ENCODE measurements around the gene TMEM131. TPM values are rescaled to one million over a fixed set of nuclear protein-coding genes. Genes with fewer than 3 reads are reported as not detected.

The TMEM131 gene
- total RNA-seq, 2 experiments from 2014 or later: 31.3 to 31.9 TPM

DNA sequence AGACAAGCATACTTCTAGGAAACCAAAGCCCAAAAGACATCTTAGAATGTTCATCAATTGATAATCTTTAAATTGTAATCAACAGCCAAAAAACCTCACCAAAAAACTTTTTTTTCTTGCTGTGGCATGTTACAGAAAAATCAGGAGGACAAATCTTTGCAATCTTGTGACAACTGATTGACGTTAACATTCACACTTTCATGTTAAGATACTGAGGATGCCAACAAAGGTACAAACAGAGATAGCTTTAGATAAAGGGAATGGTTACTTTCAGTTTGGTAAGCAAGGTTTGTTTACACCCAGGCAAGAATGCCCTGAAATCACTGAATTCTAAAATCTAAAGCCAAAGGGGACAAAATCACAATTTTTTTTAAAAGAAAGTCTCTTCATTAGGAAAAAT lies 190.0 kb downstream of the TMEM131 start:
- no peak for DNase-seq
- no peak overlapping the region for H3K27ac Mint-ChIP-seq
- CTCF ChIA-PET: interaction anchor here (1.2 to 2.5 kb wide), 9 partner anchors 33 to 579 kb away, joined by 3 to 23 read pairs (median 4); no protein-coding TSS in a partner anchor
- POLR2A ChIA-PET: no interaction called here
- H3K27me3 Mint-ChIP-seq: no peaks in the 10 kb centered on the region
- H3K36me3 Mint-ChIP-seq (ENCODE audit: low read depth): peaks cover 7% of the 10 kb centered on the region
- H3K9me3 Mint-ChIP-seq: no peaks in the 10 kb centered on the region
- no peak overlapping the region for H3K4me3 Mint-ChIP-seq
- peaks cover 3% of the 10 kb centered on the region for H3K4me1 Mint-ChIP-seq

DNA sequence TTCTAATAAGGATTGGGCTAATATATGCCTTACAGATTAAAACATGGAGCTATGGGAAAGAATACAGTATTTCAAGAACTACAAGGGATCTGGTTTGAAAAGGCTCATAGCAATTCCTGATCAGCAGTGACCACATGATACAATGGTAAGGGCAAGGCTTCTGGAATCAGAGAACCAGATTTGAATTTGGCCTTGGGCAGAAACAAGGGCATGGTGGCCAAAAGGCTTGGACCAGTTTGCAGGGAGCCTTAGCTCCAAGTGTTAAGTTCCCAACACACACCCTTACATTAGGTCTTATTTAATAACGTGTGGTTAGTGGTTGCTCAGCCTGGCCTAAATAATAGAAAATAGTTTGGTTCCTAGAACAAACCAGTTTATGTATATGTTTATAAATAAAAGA lies 194.7 kb downstream of the TMEM131 start:
- DNase-seq: no peak
- no peaks in the 10 kb centered on the region for H3K27me3 Mint-ChIP-seq
- peaks cover 2% of the 10 kb centered on the region for H3K4me1 Mint-ChIP-seq
- POLR2A ChIA-PET: no interaction called here
- no peaks in the 10 kb centered on the region for H3K9me3 Mint-ChIP-seq
- CTCF ChIA-PET: interaction anchor here (0.5 kb wide), 1 partner anchor 91 kb away, joined by 3 read pairs; no protein-coding TSS in a partner anchor
- H3K36me3 Mint-ChIP-seq (ENCODE audit: low read depth): peaks cover 11% of the 10 kb centered on the region
- H3K4me3 Mint-ChIP-seq: no peak overlapping the region
- H3K27ac Mint-ChIP-seq: no peak overlapping the region

DNA sequence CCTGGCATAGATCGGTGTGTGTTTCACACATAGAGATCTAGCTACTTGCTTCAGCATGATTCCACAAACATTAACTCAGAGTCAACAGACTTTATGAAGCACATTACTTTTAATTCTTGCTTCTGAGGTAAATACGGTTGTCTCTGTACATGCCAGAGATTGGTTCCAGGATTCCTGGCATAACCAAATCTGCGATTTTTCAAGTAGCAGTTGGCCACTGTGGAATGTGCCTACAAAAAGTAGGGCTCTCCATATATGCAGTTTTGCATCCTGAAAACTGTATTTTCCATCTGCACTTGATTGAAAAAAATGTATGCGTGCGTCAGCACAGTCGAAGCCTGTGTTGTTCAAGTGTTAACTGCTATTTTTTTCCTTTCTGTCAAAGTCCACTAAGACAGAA lies 197.3 kb downstream of the TMEM131 start:
- DNase-seq: no peak
- no peak overlapping the region for H3K4me3 Mint-ChIP-seq
- H3K27ac Mint-ChIP-seq: no peak overlapping the region
- no peaks in the 10 kb centered on the region for H3K4me1 Mint-ChIP-seq
- POLR2A ChIA-PET: no interaction called here
- peaks cover 7% of the 10 kb centered on the region for H3K36me3 Mint-ChIP-seq (ENCODE audit: low read depth)
- CTCF ChIA-PET: no interaction called here
- H3K9me3 Mint-ChIP-seq: no peaks in the 10 kb centered on the region
- no peaks in the 10 kb centered on the region for H3K27me3 Mint-ChIP-seq

DNA sequence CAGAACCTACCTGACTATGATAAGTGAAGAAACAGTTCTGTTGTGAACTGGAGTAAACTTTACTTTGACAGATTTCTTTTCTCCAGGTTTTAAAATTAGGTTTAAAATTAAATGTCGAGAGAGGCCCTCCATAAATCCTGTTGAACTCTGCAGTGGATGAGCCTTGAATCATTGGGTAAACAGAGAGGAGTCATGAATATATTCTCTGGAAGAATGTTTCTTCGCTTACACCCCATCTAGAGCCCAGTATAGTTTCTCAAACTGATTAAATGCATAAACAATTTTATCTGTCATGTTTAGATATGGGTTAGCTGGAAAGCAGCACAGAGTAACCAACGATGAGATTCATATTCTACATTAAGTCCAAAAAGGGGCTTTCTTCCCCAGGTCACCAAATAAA lies 198.4 kb downstream of the TMEM131 start:
- Mint-ChIP-seq H3K27ac (no peak overlapping the region), H3K9me3 (no peaks in the 10 kb centered on the region), H3K4me1 (no peaks in the 10 kb centered on the region), H3K36me3 (ENCODE audit: low read depth) (peaks cover 18% of the 10 kb centered on the region), H3K4me3 (no peak overlapping the region), H3K27me3 (no peaks in the 10 kb centered on the region)
- no peak for DNase-seq
- CTCF ChIA-PET: no interaction called here
- POLR2A ChIA-PET: no interaction called here

DNA sequence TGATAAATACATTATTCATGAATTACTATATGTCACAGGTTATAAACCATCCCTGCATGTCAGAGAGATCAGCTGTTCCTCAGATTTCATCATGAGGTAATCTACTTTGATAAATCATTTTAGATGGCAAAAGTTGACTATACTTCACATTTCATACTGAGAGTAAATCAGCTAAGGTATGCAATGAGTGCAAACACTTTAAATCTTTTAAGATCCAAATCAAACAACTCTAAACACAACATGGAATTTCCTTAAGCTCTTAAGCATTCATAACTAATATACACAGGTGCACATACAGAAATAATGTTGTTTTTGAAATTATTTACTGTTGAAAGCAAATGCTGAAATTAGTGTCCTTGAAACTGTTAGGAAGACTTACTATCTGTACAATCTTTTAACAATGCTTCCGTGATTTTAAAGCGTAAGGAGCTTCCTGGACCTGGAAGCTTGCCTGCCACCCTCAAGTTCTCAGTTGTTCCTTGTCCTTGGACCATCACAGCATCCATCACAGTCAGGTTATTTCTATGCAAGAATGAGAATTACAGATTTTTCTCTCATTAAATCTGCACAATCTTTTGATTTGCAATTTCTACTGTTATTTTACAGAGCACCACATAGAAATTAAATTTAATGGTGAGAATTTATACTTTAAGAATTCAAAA lies 199.2 kb downstream of the TMEM131 start:
- Mint-ChIP-seq H3K27me3 (no peaks in the 10 kb centered on the region), H3K27ac (no peak overlapping the region), H3K4me3 (no peak overlapping the region), H3K36me3 (ENCODE audit: low read depth) (peaks cover 20% of the 10 kb centered on the region), H3K9me3 (no peaks in the 10 kb centered on the region), H3K4me1 (no peaks in the 10 kb centered on the region)
- ChIA-PET POLR2A (no interaction called here), CTCF (no interaction called here)
- no peak for DNase-seq

DNA sequence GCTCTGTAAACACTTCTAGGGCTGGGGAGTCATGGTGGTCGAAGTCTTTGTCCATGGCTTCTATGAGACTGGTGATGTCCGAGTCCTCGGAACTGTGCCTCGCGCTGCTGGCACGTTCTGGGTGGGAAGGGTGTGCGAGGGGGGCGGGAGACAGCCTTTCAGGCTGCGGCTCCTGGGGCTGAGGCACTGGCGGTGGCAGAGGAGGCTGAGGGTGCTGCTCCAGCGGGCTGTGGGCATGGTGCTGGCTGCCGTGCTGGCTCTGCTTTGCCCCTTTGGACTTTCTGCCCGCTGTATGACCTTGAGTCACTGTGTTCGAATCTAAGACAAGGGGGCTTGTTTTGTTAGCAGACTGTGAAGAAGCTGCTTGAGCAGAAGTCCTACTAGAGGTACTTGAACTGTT lies 203.3 kb downstream of the TMEM131 start:
- Mint-ChIP-seq H3K4me3 (no peak overlapping the region), H3K27ac (no peak overlapping the region), H3K4me1 (no peaks in the 10 kb centered on the region), H3K27me3 (no peaks in the 10 kb centered on the region), H3K9me3 (no peaks in the 10 kb centered on the region), H3K36me3 (ENCODE audit: low read depth) (peaks cover 18% of the 10 kb centered on the region)
- ChIA-PET POLR2A (no interaction called here), CTCF (no interaction called here)
- no peak for DNase-seq

DNA sequence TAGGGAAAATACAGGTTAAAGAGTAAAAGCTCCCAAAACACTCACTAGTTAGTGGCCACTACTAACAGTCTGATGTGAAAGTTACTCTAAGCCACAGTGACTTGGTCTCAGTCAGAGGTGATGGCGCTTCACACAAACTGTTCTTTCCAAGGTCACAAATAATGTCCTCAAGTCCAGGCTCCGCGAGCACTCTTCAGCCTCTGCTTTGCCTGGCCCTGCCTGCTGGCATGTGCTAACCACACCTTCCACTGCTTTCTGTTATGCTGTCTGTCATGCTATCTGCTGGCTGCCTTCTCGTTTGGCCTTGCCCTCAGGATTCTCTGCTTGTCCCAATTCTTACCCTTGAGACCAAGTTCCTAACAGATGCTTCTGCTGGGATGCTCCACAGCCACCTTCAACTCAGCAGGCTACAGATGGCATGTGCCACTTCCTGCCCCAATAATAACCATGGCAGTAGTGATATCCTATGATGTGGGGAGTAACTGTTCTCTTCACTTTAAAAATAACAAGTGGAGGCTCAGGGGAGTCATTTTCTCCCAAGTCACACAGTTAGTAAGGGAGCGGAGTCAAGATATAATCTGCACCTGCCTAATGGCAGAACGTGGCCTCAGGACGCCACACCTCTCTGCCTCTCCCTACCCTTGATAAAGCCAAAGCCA lies 206.6 kb downstream of the TMEM131 start:
- Mint-ChIP-seq H3K27me3 (no peaks in the 10 kb centered on the region), H3K4me3 (no peak overlapping the region), H3K36me3 (ENCODE audit: low read depth) (peaks cover 18% of the 10 kb centered on the region), H3K9me3 (no peaks in the 10 kb centered on the region), H3K4me1 (no peaks in the 10 kb centered on the region), H3K27ac (no peak overlapping the region)
- POLR2A ChIA-PET: no interaction called here
- no peak for DNase-seq
- CTCF ChIA-PET: interaction anchor here (1.4 kb wide), 1 partner anchor 18 kb away, joined by 3 read pairs; no protein-coding TSS in a partner anchor

DNA sequence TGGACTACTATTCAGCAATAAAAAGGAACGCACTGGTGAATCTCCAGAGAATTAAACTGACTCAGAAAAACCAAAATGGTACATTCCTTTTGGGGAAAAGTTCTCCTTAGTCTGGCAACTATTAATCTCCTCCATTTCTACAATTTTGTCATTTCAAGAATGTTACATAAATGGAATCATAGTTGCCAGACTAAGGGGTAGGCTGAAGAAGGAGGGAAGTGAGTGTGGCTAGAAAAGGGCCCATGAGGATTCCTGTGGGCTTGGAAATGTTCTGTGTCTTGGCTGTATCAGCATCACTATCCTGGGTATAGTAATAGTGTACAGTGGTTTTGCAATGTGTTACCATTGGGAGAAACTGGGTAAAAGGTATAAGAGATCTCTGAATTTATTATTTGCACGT lies 209.9 kb downstream of the TMEM131 start:
- no peaks in the 10 kb centered on the region for H3K9me3 Mint-ChIP-seq
- CTCF ChIA-PET: no interaction called here
- POLR2A ChIA-PET: no interaction called here
- no peak overlapping the region for H3K27ac Mint-ChIP-seq
- no peaks in the 10 kb centered on the region for H3K4me1 Mint-ChIP-seq
- H3K36me3 Mint-ChIP-seq (ENCODE audit: low read depth): peaks cover 2% of the 10 kb centered on the region
- DNase-seq: no peak
- no peak overlapping the region for H3K4me3 Mint-ChIP-seq
- no peaks in the 10 kb centered on the region for H3K27me3 Mint-ChIP-seq

DNA sequence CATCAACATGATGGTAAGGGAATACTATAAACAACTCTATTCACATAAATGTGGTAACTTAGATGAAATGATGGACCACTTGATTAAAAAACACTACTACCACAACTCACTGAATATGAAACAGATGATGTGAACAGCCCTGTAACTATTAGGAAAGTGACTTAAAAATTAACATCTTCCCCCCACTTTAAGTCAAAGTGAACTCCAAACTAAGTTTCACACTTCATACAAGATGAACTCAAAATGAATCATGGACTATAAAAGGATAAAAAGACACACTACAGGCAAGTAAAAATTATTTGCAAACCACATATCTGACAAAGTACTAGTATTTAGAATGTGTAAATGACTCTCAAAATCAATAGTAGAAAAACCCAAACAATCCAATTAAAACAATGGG lies 210.8 kb downstream of the TMEM131 start:
- no peaks in the 10 kb centered on the region for H3K4me1 Mint-ChIP-seq
- H3K9me3 Mint-ChIP-seq: no peaks in the 10 kb centered on the region
- CTCF ChIA-PET: no interaction called here
- POLR2A ChIA-PET: no interaction called here
- no peak overlapping the region for H3K4me3 Mint-ChIP-seq
- no peak overlapping the region for H3K27ac Mint-ChIP-seq
- peaks cover 2% of the 10 kb centered on the region for H3K36me3 Mint-ChIP-seq (ENCODE audit: low read depth)
- DNase-seq: no peak
- H3K27me3 Mint-ChIP-seq: no peaks in the 10 kb centered on the region

DNA sequence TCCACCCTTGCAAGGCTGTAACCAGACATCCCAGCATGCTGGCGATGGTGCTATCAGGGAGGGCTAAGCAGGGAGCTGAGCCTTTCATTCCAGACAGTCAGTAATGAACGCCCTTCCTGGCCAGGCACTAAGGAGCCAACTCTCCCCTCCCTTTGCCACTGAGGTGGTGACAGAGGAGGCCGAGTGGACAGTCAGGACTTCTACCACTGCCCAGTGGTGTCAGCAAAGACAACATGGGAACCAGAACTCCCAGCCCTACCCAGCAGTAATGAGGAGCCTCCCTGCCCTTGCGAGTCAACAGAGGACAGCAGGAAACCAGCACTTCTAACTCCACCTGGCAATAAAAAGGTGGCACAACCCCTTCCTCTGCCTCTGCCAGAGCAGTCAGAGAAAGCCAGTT lies 213.8 kb downstream of the TMEM131 start:
- ChIA-PET CTCF (no interaction called here), POLR2A (no interaction called here)
- H3K27ac Mint-ChIP-seq: no peak overlapping the region
- no peak overlapping the region for H3K4me3 Mint-ChIP-seq
- no peak for DNase-seq
- H3K9me3 Mint-ChIP-seq: no peaks in the 10 kb centered on the region
- H3K36me3 Mint-ChIP-seq (ENCODE audit: low read depth): peaks cover 7% of the 10 kb centered on the region
- H3K27me3 Mint-ChIP-seq: no peaks in the 10 kb centered on the region
- H3K4me1 Mint-ChIP-seq: no peaks in the 10 kb centered on the region

DNA sequence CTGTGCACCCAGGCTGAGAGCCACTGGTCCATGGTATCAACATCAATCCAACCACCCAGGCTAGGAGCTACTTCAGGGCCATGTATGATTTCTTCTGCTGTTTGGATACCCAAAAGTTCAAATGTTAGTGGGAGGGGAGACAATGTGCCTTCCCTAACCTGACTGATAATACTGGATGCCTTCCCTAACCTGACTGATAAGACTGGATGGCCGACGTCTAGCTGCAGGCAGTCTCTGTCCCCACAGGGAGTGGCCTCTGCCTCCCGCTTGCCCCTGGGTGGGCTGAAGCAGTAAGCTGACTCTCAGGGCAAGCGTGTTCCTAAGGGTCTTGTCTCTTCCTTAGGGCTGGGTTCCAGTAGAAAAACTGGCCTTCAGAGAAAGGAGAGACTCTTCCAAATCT lies 216.6 kb downstream of the TMEM131 start:
- ChIA-PET CTCF (no interaction called here), POLR2A (no interaction called here)
- Mint-ChIP-seq H3K4me3 (no peak overlapping the region), H3K27me3 (no peaks in the 10 kb centered on the region), H3K9me3 (no peaks in the 10 kb centered on the region), H3K36me3 (ENCODE audit: low read depth) (peaks cover 21% of the 10 kb centered on the region), H3K27ac (no peak overlapping the region), H3K4me1 (peaks cover 5% of the 10 kb centered on the region)
- no peak for DNase-seq

DNA sequence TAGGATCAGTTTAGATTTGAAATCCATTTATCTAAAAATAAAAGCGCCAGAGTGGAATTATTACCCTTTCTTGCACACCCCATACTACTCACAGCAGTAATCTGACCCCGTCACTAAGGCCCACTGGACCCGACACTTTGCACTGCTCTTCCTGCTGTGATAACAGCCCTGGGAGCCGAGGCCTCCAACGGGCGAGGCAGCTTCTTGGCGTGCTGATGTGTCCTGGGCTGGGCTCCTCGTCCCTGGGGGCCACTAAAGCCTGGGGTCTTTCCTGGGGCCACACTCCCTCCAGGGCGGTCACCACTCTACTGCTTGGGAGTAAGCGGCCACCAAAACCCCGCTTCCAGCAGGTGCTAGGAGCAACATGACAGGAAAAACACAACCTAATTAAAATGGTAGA lies 220.7 kb downstream of the TMEM131 start:
- no peaks in the 10 kb centered on the region for H3K27me3 Mint-ChIP-seq
- DNase-seq: no peak
- H3K27ac Mint-ChIP-seq: no peak overlapping the region
- H3K4me1 Mint-ChIP-seq: peaks cover 5% of the 10 kb centered on the region
- peaks cover 21% of the 10 kb centered on the region for H3K36me3 Mint-ChIP-seq (ENCODE audit: low read depth)
- no peak overlapping the region for H3K4me3 Mint-ChIP-seq
- POLR2A ChIA-PET: interaction anchor here (1.3 kb wide), 1 partner anchor 20 kb away, joined by 3 read pairs; no protein-coding TSS in a partner anchor
- no peaks in the 10 kb centered on the region for H3K9me3 Mint-ChIP-seq
- CTCF ChIA-PET: interaction anchor here (1.0 to 1.5 kb wide), 2 partner anchors 20 to 66 kb away, joined by 3 to 5 read pairs; no protein-coding TSS in a partner anchor

DNA sequence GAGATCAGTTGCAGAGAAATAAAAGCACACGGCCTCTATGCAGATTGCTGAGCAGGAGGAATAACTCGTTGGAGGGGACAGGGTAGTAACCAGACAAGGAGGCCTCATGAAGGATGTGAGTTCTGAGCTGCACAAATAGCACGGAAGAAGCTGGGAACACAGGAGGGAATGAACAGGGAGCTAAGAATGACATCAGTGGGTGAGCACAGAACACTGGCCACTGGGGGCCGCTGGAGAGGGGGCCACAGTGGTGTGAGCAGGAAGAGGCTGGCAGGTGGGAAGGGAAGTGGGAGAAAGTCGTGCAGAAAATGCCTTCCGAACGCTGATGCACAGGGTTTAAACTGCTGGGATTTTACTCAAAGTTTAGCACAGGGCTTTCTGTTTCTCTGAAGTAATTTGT lies 221.3 kb downstream of the TMEM131 start:
- H3K27me3 Mint-ChIP-seq: no peaks in the 10 kb centered on the region
- H3K27ac Mint-ChIP-seq: no peak overlapping the region
- H3K4me3 Mint-ChIP-seq: no peak overlapping the region
- peaks cover 21% of the 10 kb centered on the region for H3K36me3 Mint-ChIP-seq (ENCODE audit: low read depth)
- H3K4me1 Mint-ChIP-seq: peaks cover 5% of the 10 kb centered on the region
- H3K9me3 Mint-ChIP-seq: no peaks in the 10 kb centered on the region
- no peak for DNase-seq
- ChIA-PET CTCF (interaction anchor here (0.6 to 1.4 kb wide), 7 partner anchors 12 to 611 kb away, joined by 3 read pairs; no protein-coding TSS in a partner anchor), POLR2A (interaction anchor here (0.7 kb wide), 1 partner anchor 61 kb away, joined by 4 read pairs; the partner anchor contains the start of gene ZAP70)

DNA sequence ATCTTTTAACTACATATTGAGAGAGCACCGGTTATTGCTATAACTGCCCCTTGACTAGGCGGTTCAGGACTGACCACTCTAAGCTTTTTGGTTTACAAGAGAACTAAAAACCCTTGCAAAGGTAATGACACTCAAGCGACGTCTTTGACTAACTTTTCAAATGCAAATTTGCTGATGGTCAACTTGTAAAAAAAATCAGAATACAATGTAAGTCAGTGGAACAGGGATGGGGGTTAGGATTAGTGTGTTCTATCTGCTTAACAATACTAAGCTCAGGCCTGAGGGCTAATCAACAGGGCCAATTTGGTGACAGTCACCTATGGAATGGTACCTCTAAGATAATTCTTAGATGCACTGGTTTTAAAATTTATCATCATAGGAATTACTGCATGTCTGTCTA lies 225.3 kb downstream of the TMEM131 start:
- Mint-ChIP-seq H3K9me3 (no peaks in the 10 kb centered on the region), H3K36me3 (ENCODE audit: low read depth) (peaks cover 14% of the 10 kb centered on the region), H3K27me3 (no peaks in the 10 kb centered on the region), H3K4me1 (peaks cover 8% of the 10 kb centered on the region), H3K4me3 (no peak overlapping the region), H3K27ac (no peak overlapping the region)
- ChIA-PET CTCF (interaction anchor here (2.7 kb wide), 1 partner anchor 61 kb away, joined by 11 read pairs; no protein-coding TSS in a partner anchor), POLR2A (no interaction called here)
- DNase-seq: no peak
